Astrocyte (in vitro differentiated cells and primary cell): Measurements from ENCODE around the gene RPS6KA2.

Experiments
- EZH2 ChIP-seq: IDR thresholded peaks from 2 replicates; pipeline ENCODE4 v1.6.1; 2012; ENCODE audit warnings: mild to moderate bottlenecking, low read length, inconsistent platforms; ENCODE audit not compliant: insufficient read depth
- TF ChIP-seq, protein P1 (sequence below): IDR thresholded peaks from 2 replicates; pipeline ENCODE4 v1.5.1; 2011; ENCODE audit warnings: low read depth, mild to moderate bottlenecking, inconsistent platforms, low read length, moderate library complexity; ENCODE audit not compliant: insufficient read depth

DNA sequence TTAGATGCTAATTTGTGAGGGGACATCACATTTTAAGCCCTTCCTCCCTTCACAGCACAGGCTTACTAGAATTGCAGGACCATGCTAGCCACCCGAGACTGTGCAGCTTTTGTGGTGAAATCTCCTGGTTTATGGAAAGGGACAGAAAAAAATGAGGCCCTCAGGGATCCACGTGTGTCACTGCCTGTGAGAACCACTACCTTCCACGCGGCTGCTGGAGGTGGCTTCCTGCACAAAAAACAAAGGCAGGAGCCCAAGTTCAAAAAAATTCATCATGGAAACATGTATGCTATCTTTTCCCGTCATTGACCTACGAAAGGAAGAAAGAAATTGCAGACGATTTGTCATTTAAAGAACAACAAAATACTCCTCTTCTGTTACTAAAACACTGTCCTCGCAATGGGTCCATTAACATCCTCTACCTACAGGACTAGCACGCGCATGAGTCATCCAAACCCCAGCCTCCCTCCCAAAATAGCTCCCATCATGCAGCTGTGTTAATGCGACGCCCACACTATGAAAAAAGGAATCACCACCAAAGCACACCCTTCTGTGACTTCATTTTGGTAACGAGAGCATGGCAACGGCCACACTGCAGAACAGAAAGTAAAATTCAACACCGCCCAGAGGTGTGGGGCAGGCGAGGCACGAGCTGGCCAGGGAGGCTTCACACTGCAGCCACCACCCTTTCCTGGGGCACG is 86.3 kb downstream of the RPS6KA2 start:
- TF ChIP-seq, protein P1, sequence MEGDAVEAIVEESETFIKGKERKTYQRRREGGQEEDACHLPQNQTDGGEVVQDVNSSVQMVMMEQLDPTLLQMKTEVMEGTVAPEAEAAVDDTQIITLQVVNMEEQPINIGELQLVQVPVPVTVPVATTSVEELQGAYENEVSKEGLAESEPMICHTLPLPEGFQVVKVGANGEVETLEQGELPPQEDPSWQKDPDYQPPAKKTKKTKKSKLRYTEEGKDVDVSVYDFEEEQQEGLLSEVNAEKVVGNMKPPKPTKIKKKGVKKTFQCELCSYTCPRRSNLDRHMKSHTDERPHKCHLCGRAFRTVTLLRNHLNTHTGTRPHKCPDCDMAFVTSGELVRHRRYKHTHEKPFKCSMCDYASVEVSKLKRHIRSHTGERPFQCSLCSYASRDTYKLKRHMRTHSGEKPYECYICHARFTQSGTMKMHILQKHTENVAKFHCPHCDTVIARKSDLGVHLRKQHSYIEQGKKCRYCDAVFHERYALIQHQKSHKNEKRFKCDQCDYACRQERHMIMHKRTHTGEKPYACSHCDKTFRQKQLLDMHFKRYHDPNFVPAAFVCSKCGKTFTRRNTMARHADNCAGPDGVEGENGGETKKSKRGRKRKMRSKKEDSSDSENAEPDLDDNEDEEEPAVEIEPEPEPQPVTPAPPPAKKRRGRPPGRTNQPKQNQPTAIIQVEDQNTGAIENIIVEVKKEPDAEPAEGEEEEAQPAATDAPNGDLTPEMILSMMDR, result no peak
- TF ChIP-seq EZH2, result no peak
